ENCODE measurements around the gene TAF15.

The TAF15 gene

DNA sequence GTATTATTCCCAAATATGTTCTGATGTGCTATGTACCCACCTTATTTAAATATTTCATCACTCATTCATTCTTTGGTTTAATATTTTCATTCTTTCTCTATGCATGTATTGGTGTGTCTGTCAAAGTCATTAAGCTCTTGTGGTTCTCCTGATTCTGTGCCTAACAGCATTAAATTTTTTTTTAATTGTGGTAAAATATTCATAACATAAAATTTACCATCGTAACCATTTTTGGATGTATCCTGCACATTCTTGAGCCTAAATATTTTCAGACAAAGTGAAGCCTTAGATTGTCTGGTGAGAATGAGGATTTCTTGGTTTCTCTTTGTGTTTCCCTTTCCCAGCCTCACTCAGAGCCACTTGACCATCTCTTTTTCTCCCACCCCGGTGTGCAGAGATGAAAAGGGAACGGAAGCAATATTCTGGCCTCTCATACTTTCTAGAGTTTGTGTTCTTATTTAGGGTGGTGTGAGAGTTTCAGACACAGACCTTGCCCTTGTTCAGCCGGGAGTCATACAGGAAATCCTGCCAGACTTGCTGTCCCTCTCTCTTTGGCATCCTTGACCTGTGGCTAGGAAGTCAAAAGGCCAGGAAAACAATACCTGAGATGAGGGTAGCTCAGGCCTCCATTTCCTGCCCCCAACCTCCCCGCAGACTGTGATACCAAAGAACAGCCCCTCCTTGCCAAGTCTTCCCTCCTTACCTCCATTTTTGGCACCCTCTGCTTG is 66.0 kb downstream of the TAF15 start:
- no peak for DNase-seq

DNA sequence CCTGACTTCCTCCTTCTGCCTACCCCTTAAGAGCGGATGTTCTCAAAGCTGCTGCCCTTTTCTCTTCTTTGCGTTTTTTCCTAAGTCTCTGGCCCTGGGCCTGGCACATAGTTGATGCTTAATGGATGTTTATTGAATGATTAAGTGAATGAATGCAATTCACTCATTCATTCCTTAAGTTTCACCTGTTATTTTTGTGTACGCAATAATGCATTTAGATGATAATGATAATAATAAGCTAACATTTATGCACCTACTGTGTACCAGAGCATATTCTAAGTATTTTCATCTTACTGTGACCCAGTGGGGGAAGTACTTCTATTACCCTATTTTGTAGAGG is 66.5 kb downstream of the TAF15 start:
- no peak for DNase-seq

GRCh38 chr17:35876534-35876933 is 67.2 kb downstream of the TAF15 start:
- DNase-seq, result no peak

GRCh38 chr17:35877345-35878029 is 68.2 kb downstream of the TAF15 start:
- no peak for DNase-seq

- DNase-seq, result no peak
These were observed 69.1 kb downstream of the TAF15 start for GRCh38 chr17:35878361-35878760.

DNA sequence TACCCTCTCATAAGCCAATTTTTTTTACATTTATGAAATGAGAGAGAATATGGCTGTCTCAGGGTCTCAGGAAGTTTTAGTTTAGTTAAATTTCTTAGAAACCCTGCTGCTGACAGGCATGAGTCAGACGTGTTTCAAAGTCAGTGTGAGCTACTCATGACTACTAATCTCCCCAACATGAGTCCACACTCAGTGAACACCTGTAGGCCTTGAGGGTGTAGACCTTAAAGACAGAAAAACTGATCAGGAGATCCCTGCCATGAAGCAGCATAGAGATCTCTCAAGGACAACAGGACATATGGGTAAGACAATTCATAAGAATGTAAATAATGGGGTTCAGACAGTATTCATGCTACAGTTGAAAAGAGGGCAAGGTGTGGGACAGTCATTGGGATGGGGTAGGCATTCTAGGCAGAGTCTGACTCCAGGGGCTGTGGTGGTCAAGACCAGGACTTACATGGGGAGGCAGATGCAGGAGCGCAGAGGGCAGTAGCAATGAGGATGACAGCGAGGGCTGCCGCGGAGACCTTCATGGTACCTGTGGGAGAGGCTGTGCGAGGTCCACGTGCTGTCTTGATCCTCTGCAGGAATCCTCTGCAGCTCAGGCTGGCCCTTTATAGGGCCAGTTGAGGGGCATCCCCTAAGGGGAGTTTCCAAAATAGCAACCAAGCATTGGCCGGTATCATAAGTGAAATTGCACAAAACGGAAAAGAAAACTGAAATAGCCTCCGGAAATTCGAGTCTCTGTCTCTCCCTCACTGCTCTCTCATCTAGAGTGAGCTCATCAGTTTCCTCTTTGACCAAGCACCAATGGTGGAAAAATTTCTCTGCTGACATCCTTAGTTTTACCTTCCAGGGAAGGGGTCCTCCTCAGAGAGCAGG is 70.7 kb downstream of the TAF15 start, which contains the start of gene CCL5:
Gene CCL5 (minus strand): TSS at position 588 of the 882 bp plus-strand sequence.
- DNase-seq, result no peak

GRCh38 chr17:35889241-35889640 is 80.0 kb downstream of the TAF15 start:
- DNase-seq, result no peak

DNA sequence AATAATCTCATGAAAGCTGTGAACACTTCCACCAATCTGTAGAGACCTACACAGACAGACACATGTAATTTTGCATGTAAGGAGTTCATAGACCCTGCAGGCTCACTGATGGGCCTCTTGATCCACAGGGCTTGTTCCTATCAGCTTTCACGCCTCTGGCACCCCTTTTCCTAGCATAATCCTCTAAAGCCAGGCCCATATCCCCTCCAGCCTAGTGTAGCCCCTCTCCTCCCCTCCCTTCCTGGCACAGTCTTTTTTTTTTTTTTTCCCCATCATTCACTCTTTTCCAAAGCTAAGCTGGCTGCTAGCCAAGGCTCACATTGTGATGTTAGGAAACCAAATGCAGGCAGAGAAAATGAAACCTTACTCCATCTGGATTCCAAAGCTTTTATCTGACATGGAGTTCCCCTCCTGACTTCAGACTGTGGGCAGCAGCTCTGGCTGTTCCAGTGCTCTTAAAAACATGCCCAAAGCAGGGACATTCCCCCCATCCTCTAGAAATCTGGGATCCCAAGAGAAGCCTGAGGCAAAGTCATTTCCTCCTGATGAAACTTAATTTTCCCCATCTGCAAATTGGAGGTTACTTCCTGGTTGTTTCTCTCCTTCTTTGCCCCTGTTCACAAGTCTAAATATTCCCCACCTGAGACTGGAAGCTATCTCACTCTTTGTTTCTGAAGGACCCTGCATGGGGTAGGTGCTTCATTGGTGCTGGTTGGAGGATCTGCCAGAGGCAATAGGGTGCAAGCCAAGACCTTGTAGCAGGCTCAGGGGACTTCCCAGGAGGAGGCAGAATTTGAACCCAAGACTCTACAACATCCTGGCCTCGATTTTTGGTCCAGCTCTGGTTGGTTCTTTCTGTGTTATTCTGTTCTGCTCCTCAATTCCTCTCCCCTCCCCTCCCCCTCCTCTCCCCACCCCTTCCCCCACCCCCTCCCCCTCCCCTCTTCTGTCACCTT is 80.8 kb downstream of the TAF15 start:
- no peak for DNase-seq

- no peak for DNase-seq
These were observed 81.5 kb downstream of the TAF15 start for GRCh38 chr17:35890774-35891155.

GRCh38 chr17:35891269-35891668 is 82.0 kb downstream of the TAF15 start:
- no peak for DNase-seq

DNA sequence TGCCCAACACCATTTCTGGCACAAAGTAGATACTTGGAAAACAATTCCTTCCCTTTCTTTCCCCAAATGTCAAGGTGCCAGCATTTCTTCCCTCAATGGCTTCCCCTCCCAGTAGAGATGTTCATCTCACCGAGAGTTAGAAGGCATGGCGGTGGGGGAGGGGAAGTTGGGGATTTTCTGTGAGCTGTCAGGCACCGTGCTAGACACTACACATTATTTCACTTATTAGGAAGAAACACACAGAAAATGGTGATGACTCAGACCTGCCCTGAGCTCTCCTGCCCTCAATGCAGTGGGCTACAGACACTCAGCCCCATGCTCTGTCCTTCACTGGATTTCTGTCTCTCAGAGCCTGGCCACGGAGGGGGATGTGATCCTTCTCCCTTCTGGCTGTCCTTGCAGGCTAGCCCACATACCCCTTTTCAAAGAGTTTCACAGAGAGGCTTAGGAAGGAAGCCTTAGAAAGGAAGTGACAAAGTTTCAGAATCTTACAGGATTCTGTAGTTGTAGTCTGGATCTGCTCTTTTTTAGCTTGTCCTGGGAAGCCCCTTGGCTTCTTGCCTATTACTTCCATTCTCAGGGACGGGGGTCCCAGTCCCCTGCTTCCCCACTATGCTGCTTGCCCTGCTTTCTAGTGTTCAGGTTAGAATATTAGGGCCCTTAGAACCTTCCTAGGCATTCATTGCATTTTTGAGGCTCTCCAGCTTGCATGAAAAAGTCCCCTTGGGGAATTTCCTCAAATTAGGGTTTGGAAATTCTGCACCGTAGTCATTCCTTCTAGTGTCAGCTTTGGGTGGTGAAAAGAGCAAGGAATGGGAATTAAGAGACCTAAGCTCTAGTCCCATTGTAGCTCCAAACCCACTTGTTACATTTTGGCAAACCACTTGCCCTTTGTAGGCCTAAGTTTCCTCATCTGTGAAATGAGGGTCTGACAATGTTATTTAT is 83.1 kb downstream of the TAF15 start:
- DNase-seq, result no peak

DNA sequence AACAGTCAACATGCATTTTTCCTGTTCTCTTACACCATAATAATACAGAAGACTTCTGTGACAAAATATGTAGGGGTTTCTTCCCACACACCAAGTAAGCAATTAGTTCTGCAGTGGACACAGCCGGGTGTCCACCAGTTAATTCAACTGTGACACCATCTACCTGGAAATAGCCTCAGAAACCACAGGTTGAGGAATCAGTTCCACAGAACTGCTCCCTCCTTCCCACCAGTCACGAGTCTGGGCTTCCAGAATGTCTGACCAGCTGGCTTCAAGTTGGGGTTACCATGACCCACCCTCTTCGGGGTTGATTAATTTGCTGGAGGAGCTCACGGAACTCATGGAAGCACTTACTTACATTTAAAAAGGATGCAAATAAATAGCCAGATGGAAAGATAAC is 84.5 kb downstream of the TAF15 start:
- no peak for DNase-seq

DNA sequence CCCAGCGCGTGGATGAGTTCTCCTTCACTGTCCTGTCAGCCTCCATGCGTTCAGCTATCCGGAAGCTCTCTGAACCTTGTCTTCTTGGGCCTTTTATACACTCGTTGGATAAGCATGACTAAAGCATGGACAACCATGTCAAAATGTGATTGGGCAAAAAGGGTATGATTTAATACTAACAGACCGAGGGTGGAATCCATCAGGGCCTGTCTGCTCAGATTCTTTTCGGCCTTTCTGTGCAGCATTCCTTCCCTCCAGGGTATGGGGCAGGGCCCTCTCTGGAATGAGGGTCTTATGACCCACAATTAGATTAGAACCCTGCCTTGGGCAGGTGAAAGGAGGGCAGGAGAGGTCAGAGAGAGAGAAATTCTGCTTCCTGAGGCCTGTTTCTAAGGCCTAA is 84.9 kb downstream of the TAF15 start:
- no peak for DNase-seq

DNA sequence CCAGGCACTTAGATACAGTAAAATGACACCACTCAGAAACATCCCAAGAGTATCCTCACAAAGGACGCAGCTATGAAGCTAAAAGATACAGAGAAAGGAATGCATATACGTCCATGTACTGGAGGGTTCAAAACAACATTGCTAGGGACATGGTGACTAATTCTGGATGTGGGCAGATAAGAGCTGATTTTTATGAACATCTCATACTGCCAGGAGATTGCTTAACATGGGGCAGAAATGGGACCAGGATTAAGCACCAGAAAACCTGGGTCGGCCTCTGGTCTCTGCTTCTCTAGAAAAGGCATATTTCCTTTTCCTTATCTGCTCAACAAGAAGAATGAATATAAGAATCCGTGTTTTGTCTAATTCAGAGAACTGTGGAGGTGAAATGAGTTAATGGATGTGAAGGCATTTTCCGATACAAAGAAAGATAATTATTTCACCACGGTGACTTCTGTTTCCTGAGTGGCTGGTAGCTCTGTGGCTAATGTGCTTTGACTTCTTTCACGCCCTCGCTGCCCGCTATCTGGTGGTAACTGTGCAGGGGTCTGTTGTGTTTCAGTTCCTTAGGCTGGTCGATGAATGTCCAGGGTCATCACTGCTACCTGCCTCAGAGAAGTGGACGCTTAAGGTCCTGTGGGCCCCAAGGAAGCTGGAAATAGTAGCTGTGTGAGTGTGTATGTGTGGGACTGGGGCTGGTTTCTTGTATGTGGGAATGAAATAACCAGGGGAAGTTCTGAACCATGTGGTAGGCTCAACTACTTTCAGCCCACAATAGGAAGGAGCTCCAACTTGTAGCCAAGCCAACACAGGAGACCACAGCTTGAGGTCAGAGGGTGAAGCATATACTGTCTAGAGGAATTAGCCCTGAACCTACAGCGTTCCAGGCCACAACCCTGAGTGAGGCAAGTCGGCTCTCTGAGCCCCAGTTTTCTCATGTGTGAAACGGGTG is 86.6 kb downstream of the TAF15 start:
- no peak for DNase-seq
